HG03520 (cell line): ENCODE measurements around the gene CTAGE6.
"Not testable (repeated sequence)": the region's sequence is repeated elsewhere in the genome, so short reads cannot be mapped to it uniquely, and the experiment has no call there.

ENCODE experiments used
- ATAC-seq: cut with Tn5 transposase; IDR thresholded peaks from one replicate; pipeline ENCODE4 v1.9.1; 2021; ENCODE audit warnings: mild to moderate bottlenecking, moderate library complexity; ENCODE audit not compliant: unreplicated experiment

CTAGE6 gene

GRCh38 chr7:143715543-143716193 lies 41.8 kb downstream of the CTAGE6 start:
- not testable (repeated sequence) for ATAC-seq

- ATAC-seq: not testable (repeated sequence)
These were observed 42.7 kb downstream of the CTAGE6 start for GRCh38 chr7:143714581-143715454.

- ATAC-seq: not testable (repeated sequence)
These were observed 45.1 kb downstream of the CTAGE6 start for GRCh38 chr7:143712381-143712780.

- ATAC-seq: not testable (repeated sequence)
These were observed 45.7 kb downstream of the CTAGE6 start for GRCh38 chr7:143711727-143712324.

GRCh38 chr7:143709895-143710294 lies 47.6 kb downstream of the CTAGE6 start:
- not testable (repeated sequence) for ATAC-seq
